ENCODE measurements around the gene OPN1MW3.
"Not testable (repeated sequence)": the region's sequence is repeated elsewhere in the genome, so short reads cannot be mapped to it uniquely, and the experiment has no call there.

Gene OPN1MW3

DNA sequence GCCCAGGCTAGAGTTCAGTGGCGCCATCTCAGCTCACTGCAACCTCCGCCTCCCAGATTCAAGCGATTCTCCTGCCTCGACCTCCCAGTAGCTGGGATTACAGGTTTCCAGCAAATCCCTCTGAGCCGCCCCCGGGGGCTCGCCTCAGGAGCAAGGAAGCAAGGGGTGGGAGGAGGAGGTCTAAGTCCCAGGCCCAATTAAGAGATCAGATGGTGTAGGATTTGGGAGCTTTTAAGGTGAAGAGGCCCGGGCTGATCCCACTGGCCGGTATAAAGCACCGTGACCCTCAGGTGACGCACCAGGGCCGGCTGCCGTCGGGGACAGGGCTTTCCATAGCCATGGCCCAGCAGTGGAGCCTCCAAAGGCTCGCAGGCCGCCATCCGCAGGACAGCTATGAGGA, at the start of gene OPN1MW3:
TSS of gene OPN1MW3 (plus strand) at position 301 of the 400 bp plus-strand sequence. CDS start at position 339, 38 bp downstream.
- DNase-seq: not testable (repeated sequence)

DNA sequence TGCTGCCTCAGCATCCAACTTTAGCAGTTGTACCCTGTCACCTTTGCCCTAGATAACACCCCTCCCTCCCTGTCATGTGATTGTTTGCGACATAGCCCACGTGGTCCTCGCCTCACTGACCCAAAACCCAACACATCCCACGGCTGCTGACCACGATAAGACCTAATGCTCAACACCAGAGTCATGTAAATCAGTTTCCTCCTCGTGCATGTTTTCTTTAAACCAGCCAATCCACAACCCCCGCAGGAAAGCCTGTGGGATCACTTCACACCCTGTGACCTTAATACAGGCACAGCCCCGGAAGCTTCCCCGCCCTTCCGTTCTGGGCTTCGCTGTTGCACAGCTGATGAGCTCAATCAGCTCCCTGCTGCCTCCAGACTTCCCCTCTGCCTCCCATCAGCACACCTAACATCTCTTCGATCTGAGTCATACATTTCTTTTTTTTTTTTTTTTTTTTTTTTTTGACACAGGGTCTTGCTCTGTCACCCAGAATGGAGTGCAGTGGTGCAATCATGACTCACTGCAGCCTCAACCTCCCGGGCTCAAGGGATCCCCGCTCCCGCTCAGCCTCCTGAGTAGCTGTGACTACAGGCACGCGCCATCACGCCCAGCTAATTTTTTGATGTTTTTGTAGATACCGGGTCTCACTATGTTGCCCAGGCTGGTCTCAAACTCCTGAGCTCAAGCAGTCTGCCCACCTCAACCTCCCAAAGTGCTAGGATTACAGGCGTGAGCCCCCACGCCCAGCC, 47.5 kb upstream of the OPN1MW3 start:
- DNase-seq: not testable (repeated sequence)

DNA sequence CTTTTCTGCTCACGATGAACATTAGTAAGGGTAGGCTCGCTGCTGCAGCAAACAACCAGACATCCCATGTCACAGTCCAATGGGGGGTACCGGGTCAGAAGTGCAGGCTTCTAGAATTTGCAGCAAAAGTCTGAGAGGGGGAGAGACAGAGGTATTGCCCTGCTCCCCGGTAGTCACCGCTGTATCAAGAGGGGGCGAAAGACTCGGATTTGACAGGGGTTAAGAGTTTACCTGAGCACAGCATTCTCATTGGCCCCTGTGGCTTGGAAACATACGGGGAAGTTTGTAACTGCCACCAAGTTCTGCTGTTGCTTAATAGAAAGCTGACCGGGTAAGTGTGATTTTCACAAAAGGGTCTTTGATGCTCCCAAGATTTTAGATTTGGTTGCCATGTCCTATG, 46.3 kb upstream of the OPN1MW3 start:
- not testable (repeated sequence) for DNase-seq

DNA sequence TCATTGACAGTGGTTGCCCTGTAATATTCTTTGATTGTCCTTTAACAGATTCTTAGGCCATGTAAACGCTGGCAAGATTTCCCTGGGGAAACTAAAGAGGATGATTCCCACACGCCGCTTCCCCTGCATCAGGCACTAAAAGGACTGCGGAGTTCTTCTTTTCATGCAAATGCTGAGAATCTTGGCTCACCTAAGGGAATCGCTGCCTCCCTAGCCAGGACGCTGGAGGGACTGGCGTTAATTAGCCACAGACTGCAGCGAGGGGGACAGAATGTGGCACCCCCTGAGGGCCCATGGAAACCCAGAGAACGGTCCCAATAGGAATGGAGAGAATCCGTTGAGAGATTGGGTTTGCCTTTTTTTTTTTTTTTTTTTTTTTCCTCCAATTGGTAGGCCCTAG, 45.9 kb upstream of the OPN1MW3 start:
- not testable (repeated sequence) for DNase-seq

DNA sequence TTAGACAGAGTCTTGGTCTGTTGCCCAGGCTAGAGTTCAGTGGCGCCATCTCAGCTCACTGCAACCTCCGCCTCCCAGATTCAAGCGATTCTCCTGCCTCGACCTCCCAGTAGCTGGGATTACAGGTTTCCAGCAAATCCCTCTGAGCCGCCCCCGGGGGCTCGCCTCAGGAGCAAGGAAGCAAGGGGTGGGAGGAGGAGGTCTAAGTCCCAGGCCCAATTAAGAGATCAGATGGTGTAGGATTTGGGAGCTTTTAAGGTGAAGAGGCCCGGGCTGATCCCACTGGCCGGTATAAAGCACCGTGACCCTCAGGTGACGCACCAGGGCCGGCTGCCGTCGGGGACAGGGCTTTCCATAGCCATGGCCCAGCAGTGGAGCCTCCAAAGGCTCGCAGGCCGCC, 37.9 kb upstream of the OPN1MW3 start, which contains the start of gene OPN1MW2:
TSS of gene OPN1MW2 (plus strand) at position 301 of the 400 bp plus-strand sequence. CDS start at position 361, 60 bp downstream.
- not testable (repeated sequence) for DNase-seq

DNA sequence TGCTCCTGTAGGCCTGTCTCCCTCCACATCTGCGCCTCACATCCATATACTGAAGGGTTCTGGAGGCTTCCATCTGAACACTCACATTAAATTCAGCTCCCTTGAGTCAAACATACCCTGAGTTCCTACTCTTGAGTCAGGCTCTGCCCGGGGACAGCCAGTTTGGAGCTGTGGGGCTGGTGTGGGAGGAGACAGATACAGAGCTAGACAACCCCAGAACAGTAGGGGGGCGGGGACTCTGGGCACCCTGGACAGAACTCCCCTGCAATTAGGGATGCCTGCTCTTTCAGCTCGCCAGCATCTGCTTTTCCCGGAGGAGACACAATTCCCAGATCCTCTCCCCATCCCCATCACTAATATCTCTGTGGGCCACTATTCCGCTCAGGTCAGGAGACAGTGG, 32.1 kb upstream of the OPN1MW3 start:
- not testable (repeated sequence) for DNase-seq

DNA sequence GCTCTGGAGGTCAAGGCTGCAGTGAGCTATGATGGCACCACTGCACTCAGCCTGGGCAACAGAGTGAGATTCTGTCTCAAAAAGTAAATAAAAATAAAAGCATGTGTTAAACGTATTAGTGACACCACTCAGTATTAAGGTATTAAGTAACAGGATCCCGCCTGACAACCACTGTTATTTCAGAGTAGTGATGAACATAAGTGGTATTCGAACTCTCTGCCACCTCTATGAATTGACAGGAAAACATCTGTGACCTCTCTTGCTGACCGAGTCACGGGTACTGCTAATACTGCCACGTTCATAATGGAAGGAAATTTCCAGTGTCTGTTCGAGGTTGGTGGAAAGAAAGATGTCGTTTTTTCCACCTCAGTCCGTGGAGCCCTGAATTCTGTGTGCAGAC, 30.7 kb upstream of the OPN1MW3 start:
- not testable (repeated sequence) for DNase-seq

DNA sequence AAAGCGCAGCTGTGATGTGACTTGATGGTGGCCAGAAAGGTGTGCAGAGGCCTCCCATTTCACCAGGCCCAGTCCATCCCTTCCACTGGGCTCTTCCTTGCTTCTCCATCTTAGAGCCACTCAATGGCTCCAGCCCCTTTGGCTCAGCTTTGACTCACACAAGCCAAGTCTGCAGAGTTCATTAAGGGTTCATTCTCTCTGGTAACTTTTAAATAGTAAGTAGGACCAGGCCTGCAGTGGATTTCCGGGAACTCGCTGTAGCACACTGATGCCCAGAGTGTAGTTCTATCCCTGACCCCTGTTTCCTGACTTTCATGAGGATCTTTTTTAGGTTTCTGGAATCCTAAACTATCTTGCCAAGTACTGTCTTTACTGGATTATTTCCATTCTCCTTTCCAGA, 25.9 kb upstream of the OPN1MW3 start:
- DNase-seq: not testable (repeated sequence)

DNA sequence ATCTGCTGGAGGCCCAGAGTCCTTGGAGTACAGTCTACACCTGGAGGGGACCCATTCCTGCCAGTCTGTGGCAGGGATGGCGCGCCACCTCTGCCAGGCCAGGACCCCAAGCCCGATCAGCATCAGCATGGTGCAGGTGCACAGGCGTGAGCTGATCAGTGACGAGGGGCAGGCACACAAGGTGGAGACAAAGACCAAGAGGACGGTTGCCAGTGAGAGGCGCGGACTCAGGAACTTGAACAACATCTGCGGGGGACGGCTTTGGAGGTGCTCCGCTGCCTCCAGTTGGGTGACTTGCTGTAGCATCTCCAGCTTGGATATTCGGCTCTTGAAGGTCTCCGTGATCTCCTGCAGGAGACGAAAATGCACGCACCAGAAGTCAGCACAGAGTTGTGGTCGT, 23.8 kb upstream of the OPN1MW3 start:
- DNase-seq: not testable (repeated sequence)

DNA sequence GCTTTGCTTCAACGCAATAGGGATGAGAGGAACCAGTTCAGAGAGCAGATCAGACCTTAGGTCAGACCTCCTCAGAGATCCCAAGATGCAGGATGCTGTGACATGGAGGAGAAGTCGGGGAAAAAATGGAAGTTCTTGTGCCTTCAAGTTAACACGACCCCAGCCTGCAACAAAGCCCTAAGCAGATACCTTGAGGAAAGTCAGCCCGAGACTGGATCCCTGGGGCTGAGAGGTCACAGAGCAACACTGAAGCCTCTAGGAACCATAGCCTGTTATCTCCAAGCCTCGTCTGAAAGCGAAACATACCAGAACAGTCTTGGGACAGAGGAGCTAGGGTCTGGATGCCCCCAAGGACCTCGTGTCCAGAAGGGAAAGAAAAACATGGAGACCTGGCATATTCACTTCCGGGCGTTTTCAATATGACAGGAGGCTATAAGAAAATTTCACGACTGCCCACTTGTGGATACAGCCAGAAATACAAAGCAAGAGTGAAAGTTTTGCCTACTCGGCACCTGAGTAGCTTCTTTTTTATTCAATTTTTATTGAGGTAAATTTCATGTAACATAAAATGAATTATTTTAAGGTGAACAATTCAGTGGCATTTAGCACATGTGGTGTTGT, 18.3 kb upstream of the OPN1MW3 start:
- not testable (repeated sequence) for DNase-seq

DNA sequence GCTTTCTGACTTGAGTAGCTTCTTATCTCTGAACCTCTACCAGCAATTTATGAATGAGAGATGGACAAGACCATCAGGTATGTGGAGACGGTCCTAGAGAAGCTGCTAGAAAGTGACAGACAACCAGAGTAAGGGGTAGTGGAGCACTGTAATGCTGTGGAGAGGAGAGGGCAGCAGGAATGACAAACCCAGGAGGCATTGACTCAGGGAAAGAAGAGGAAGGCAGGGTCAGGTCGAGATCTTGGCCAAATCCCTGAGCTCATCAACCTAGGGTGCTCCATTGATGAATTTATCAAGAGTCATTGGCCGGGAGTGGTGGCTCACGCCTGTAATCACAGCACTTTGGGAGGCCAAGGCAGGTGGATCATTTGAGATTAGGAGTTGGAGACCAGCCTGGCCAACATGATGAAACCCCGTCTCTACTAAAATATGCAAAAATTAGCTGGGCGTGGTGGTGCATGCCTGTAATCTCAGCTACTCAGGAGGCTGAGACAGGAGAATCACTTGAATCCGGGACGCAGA, 17.3 kb upstream of the OPN1MW3 start:
- DNase-seq: not testable (repeated sequence)

DNA sequence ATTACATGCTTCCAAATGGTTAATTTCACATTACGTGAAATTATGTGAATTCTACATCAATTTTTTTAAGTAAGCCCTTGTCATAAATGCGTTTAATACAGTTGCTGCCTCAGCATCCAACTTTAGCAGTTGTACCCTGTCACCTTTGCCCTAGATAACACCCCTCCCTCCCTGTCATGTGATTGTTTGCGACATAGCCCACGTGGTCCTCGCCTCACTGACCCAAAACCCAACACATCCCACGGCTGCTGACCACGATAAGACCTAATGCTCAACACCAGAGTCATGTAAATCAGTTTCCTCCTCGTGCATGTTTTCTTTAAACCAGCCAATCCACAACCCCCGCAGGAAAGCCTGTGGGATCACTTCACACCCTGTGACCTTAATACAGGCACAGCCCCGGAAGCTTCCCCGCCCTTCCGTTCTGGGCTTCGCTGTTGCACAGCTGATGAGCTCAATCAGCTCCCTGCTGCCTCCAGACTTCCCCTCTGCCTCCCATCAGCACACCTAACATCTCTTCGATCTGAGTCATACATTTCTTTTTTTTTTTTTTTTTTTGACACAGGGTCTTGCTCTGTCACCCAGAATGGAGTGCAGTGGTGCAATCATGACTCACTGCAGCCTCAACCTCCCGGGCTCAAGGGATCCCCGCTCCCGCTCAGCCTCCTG, 9.9 kb upstream of the OPN1MW3 start:
- not testable (repeated sequence) for DNase-seq

DNA sequence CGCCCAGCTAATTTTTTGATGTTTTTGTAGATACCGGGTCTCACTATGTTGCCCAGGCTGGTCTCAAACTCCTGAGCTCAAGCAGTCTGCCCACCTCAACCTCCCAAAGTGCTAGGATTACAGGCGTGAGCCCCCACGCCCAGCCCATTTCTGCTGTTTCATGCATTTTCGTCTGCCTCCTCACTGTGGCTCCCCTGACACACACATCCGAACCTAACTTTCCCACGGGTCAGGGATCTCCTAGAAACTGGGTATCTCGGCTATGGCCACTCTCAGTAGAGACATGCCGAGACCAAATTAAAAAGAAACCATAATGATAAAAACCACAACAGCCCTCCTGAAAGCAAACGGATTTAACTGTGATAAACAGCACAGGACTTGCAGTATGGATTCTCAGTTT, 9.3 kb upstream of the OPN1MW3 start:
- DNase-seq: not testable (repeated sequence)

DNA sequence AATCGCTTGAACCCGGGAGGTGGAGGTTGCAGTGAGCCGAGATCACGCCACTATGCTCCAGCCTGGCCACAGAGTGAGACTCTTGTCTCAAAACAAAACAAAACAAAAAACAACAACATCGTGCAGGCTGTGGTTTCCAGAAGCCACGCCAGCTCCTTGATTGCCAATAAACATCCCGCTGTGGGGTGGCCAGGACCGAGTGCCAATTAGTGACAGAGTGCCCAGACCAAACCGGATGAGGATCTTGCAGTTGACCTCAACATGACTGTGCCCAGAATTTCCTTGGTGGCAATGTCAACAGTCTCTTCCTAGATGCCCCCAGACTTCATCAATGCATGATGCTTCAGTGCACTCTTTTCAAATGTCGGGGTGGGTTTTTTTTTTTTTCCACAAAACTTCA, 1.3 kb downstream of the OPN1MW3 start:
- DNase-seq: not testable (repeated sequence)

DNA sequence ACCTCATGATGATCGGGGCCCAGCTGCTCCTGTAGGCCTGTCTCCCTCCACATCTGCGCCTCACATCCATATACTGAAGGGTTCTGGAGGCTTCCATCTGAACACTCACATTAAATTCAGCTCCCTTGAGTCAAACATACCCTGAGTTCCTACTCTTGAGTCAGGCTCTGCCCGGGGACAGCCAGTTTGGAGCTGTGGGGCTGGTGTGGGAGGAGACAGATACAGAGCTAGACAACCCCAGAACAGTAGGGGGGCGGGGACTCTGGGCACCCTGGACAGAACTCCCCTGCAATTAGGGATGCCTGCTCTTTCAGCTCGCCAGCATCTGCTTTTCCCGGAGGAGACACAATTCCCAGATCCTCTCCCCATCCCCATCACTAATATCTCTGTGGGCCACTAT, 5.7 kb downstream of the OPN1MW3 start:
- DNase-seq: not testable (repeated sequence)

DNA sequence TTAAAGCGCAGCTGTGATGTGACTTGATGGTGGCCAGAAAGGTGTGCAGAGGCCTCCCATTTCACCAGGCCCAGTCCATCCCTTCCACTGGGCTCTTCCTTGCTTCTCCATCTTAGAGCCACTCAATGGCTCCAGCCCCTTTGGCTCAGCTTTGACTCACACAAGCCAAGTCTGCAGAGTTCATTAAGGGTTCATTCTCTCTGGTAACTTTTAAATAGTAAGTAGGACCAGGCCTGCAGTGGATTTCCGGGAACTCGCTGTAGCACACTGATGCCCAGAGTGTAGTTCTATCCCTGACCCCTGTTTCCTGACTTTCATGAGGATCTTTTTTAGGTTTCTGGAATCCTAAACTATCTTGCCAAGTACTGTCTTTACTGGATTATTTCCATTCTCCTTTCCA, 11.9 kb downstream of the OPN1MW3 start:
- DNase-seq: not testable (repeated sequence)

DNA sequence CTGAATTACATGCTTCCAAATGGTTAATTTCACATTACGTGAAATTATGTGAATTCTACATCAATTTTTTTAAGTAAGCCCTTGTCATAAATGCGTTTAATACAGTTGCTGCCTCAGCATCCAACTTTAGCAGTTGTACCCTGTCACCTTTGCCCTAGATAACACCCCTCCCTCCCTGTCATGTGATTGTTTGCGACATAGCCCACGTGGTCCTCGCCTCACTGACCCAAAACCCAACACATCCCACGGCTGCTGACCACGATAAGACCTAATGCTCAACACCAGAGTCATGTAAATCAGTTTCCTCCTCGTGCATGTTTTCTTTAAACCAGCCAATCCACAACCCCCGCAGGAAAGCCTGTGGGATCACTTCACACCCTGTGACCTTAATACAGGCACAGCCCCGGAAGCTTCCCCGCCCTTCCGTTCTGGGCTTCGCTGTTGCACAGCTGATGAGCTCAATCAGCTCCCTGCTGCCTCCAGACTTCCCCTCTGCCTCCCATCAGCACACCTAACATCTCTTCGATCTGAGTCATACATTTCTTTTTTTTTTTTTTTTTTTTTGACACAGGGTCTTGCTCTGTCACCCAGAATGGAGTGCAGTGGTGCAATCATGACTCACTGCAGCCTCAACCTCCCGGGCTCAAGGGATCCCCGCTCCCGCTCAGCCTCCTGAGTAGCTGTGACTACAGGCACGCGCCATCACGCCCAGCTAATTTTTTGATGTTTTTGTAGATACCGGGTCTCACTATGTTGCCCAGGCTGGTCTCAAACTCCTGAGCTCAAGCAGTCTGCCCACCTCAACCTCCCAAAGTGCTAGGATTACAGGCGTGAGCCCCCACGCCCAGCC, 27.3 kb downstream of the OPN1MW3 start:
- not testable (repeated sequence) for DNase-seq

DNA sequence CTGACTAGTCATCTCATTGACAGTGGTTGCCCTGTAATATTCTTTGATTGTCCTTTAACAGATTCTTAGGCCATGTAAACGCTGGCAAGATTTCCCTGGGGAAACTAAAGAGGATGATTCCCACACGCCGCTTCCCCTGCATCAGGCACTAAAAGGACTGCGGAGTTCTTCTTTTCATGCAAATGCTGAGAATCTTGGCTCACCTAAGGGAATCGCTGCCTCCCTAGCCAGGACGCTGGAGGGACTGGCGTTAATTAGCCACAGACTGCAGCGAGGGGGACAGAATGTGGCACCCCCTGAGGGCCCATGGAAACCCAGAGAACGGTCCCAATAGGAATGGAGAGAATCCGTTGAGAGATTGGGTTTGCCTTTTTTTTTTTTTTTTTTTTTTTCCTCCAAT, 29.0 kb downstream of the OPN1MW3 start:
- DNase-seq: not testable (repeated sequence)

DNA sequence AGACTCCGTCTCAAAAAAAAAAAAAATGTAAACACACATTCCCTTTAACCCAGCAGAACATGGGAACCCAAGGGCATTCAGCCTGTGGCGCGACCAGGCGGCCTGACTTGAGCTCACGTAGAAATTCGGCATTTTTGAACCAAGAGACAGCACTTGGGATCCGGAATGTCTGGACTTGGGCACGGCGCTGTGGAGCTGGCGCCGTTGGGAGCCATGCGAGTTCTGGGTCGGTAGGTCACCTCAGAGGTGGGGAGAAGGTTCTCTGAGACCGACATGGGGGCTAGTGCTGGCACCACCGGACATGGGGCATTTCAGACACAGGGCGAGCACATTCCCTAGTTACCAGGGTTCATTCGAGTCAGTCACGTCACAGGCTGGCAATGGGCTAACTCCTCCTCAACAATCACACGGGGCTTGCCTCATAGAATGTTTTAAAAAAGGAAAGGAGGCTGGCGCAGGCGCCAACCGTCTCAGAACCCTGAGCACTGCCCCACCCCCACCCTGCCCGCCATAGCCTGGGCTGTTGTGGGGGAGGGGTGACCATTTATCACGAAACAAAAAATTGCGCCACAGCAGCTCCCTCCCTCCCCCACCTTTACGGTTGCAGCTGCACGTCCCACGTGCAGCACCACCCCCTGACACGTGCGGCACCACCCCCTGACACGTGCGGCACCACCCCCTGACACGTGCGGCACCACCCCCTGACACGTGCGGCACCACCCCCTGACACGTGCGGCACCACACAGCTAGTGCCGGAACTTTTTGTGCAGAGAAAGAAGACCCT, 37.6 kb downstream of the OPN1MW3 start, which contains the start of gene TEX28:
TSS of gene TEX28 (minus strand) at position 334 of the 784 bp plus-strand sequence. CDS start 3,007 bp downstream, outside the sequence.
- no peak for DNase-seq

DNA sequence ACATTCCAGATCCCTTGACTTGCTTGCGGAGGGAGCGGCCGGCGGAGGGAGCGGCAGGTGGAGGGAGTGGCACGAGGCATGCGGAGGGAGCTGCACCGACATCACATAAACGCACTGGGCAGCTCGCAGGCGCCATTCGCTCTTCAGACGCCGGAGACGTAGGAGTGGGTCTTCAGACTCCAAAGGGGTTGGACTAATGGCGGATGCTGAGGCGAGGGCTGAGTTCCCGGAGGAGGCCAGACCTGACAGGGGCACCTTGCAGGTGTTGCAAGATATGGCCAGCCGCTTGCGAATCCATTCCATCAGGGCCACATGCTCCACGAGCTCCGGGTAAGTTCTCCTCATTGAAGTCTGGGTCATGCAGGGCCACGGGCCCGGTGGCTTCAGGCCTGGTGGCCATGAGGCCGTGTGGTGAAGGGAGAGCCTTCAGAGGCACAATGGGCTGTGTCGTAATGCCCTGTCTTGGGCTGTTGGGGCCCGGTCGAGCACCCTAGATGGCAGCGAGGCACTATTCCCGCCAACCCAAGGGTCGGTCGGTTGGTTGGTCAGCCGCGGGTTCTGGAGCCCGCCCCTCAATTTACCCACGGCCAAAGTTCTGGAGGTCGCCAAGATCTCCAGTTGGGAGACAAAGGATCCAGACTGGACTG, 38.4 kb downstream of the OPN1MW3 start, which contains the start of gene TKTL1:
TSS of gene TKTL1 (plus strand) at position 132 of the 647 bp plus-strand sequence. CDS start at position 197, 65 bp downstream.
- DNase-seq: no peak

DNA sequence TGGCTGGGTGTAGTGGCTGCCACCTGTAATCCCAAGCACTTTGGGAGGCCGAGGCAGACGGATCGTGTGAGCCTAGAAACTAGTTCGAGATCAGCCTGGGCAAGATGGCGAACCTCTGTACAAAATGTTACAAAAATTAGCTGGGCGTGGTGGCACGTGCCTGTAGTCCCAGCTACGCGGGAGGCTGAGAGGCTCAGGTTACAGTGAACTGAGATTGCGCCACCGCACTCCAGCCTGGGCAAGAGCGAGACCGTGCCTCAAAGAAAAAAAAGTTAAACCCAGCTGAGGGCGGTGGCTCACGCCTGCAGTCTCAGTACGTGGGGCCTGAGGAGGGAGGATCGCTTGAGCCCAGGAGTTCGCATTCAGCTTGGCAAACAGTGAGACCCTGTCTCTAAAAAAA, 39.3 kb downstream of the OPN1MW3 start:
- no peak for DNase-seq

Measured in stimulated activated CD4-positive, alpha-beta T cell treated with anti-CD3 and anti-CD28 coated beads, Interleukin-4, amount 100 ng/mL, for 24 hours (primary cell).